GM21360 (cell line): ENCODE measurements around the gene MAGEE1.

Source experiments
- ATAC-seq: cut with Tn5 transposase; IDR thresholded peaks from one replicate; pipeline ENCODE4 v1.9.1; 2021; ENCODE audit warnings: mild to moderate bottlenecking, moderate library complexity; ENCODE audit not compliant: unreplicated experiment

MAGEE1 gene, protein sequence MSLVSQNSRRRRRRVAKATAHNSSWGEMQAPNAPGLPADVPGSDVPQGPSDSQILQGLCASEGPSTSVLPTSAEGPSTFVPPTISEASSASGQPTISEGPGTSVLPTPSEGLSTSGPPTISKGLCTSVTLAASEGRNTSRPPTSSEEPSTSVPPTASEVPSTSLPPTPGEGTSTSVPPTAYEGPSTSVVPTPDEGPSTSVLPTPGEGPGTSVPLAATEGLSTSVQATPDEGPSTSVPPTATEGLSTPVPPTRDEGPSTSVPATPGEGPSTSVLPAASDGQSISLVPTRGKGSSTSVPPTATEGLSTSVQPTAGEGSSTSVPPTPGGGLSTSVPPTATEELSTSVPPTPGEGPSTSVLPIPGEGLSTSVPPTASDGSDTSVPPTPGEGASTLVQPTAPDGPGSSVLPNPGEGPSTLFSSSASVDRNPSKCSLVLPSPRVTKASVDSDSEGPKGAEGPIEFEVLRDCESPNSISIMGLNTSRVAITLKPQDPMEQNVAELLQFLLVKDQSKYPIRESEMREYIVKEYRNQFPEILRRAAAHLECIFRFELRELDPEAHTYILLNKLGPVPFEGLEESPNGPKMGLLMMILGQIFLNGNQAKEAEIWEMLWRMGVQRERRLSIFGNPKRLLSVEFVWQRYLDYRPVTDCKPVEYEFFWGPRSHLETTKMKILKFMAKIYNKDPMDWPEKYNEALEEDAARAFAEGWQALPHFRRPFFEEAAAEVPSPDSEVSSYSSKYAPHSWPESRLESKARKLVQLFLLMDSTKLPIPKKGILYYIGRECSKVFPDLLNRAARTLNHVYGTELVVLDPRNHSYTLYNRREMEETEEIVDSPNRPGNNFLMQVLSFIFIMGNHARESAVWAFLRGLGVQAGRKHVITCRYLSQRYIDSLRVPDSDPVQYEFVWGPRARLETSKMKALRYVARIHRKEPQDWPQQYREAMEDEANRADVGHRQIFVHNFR

DNA sequence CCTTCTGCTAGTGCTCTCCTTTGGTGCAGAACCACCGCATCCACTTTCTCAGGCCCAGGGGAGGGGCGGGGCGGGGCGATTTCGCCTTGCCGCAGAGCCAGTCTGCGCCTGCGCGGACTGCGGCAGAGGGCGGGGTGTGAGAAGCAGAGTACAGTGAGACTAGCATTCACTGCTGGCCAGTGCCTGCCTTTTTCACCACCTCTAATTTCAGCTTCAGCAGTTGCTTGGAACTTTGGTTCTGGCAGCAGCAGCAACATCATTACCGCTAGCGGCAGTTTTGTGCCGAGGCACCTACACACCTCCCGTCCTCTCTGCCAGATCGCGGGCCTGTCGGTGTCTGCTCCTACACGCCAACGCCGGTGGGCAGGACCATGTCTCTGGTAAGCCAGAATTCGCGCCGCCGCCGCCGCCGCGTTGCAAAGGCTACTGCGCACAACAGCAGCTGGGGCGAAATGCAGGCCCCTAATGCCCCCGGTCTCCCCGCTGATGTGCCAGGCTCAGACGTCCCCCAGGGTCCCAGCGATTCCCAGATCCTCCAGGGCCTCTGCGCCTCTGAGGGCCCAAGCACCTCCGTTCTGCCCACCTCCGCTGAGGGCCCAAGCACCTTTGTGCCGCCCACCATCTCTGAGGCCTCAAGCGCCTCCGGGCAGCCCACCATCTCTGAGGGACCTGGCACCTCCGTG, at the start of gene MAGEE1:
Gene MAGEE1 (plus strand): TSS at position 151 of the 683 bp plus-strand sequence. CDS start 221 bp downstream, at position 372.
- ATAC-seq = peak; percentile 71

GRCh38 chrX:76398970-76399369, 28.5 kb upstream of the MAGEE1 start:
- ATAC-seq = no peak

DNA sequence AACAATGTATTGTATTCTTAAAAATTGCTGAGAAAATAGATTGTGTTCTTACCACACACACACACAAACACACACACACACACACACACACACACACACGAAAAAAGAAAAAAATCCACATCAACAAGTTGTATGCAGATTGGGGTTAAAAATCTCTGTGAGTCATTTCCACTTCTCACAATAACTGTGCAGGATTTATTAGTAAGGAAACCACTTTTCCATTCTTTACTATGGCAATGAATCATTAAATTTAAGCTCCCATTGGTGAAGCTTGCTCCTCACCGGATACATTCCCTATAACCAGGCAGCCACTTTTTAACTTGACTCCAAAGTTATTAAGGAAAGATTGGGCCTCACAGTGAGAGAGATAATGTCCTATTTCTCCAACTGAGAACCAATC, 19.7 kb upstream of the MAGEE1 start:
- ATAC-seq = no peak

DNA sequence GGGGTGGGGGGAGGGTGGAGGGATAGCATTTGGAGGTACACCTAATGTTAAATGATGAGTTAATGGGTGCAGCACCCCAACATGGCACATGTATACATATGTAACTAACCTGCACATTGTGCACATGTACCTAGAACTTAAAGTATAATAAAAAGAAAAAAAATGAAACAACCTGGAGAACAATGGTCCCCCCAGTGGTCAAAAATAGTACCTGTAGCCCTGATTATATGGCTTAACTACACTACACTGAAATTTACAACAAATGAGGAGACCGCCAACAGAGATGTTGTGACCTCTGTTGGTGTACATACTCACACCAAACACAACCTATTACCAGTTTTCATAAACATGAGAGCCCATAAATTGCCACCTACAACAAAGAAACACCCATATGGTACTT, 7.3 kb upstream of the MAGEE1 start:
- ATAC-seq = peak; percentile 81

- ATAC-seq = peak; percentile 35
Observed at GRCh38 chrX:76428243-76429130, 977 bp downstream of the MAGEE1 start.

- ATAC-seq = no peak
Observed at GRCh38 chrX:76433219-76433618, 5.7 kb downstream of the MAGEE1 start.

- ATAC-seq = no peak
Observed at GRCh38 chrX:76434103-76434741, 6.7 kb downstream of the MAGEE1 start.

- no peak for ATAC-seq
Observed at GRCh38 chrX:76439188-76439587, 11.7 kb downstream of the MAGEE1 start.

DNA sequence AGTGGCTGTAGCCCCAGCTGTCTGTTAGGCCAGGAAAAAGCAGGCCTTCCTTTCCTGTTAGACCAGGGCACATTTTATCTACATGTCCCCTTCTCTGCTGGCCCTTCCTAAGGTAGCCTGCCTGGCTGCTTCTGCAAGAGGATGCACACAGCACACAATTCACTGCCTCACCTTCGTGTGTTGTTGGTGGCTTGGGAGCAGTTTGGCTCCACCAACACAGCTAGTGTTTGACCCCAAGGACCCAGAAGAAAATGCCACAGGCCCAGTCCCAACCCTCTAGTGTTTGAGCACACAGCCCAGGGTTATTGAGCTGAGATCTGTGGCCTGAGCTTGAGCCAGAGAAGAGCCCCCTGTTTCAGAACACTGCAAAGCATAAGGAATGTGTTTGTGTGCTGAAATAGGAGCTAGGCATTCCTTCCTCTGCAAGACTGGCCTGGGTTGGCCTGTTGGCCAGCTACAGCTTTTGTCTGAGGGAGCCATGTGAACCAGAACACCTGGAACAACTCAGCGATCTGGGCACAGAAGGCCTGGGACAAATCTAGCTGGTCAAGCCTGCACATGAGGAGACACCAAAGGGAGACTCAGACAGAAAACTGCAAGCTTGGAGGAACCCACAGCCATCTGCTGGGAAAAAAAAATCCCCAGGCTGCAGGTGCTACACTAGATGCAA, 26.4 kb downstream of the MAGEE1 start:
- no peak for ATAC-seq

DNA sequence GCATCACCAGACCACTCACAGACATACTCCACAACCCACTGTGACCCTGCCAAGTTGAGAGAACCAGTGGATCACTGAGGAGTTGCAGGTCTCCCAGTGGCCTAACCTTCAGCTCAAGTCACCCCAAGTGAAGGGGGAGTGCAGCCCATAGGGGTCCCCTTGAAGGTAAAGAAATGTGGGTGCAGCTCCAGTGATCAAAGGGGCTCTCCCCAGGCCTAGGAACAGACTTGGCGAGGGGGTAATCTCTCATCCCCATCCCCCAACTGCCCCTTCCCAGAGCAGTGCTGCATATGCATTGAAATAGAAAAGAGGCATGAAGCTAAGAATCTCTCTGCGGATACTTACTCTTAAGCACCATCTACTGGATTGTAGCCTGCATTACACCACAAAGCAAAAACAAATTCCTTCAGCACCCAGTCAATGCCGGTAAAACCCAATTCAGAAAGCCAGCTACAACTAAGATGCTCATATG, 27.0 kb downstream of the MAGEE1 start:
- peak; percentile 87 for ATAC-seq

- no peak for ATAC-seq
Observed at GRCh38 chrX:76477353-76477752, 49.8 kb downstream of the MAGEE1 start.
